Ishikawa (cell line): ENCODE data around the gene CAST.

Experiments used
- CEBPB ChIP-seq: IDR thresholded peaks from 2 replicates; pipeline ENCODE4 v1.6.1; 2012
- CREB1 ChIP-seq: IDR thresholded peaks from 2 replicates; pipeline ENCODE4 v1.6.1; 2012; ENCODE audit warnings: low read depth
- EGR1 ChIP-seq: IDR thresholded peaks from 2 replicates; pipeline ENCODE4 v1.6.1; 2012
- EP300 ChIP-seq: IDR thresholded peaks from 2 replicates; pipeline ENCODE4 v1.6.1; 2012; ENCODE audit warnings: borderline replicate concordance
- FOXM1 ChIP-seq: IDR thresholded peaks from 2 replicates; pipeline ENCODE4 v1.6.1; 2012; ENCODE audit warnings: low read depth, borderline replicate concordance
- NFIC ChIP-seq: IDR thresholded peaks from 2 replicates; pipeline ENCODE4 v1.6.1; 2012
- RAD21 ChIP-seq: IDR thresholded peaks from 2 replicates; pipeline ENCODE4 v1.6.1; 2012; ENCODE audit warnings: low read depth
- TAF1 ChIP-seq: IDR thresholded peaks from 2 replicates; pipeline ENCODE4 v1.6.1; 2012; ENCODE audit warnings: low read depth, mild to moderate bottlenecking
- TCF12 ChIP-seq: IDR thresholded peaks from 2 replicates; pipeline ENCODE4 v1.6.1; 2012; ENCODE audit warnings: low read depth
- TEAD4 ChIP-seq: IDR thresholded peaks from 2 replicates; pipeline ENCODE4 v1.6.1; 2012
- YY1 ChIP-seq: IDR thresholded peaks from 2 replicates; pipeline ENCODE4 v1.6.1; 2012; ENCODE audit warnings: low read depth
- ZBTB7A ChIP-seq: IDR thresholded peaks from 2 replicates; pipeline ENCODE4 v1.6.1; 2012; ENCODE audit warnings: low read depth
- TF ChIP-seq, protein P1 (sequence below): IDR thresholded peaks from 2 replicates; pipeline ENCODE4 v1.6.1; 2012; ENCODE audit warnings: low read depth, mild to moderate bottlenecking
- TF ChIP-seq, protein P2 (sequence below): IDR thresholded peaks from 2 replicates; pipeline ENCODE4 v1.6.1; 2012
- TF ChIP-seq, protein P3 (sequence below): IDR thresholded peaks from 2 replicates; pipeline ENCODE4 v1.6.1; 2012

CAST gene

DNA sequence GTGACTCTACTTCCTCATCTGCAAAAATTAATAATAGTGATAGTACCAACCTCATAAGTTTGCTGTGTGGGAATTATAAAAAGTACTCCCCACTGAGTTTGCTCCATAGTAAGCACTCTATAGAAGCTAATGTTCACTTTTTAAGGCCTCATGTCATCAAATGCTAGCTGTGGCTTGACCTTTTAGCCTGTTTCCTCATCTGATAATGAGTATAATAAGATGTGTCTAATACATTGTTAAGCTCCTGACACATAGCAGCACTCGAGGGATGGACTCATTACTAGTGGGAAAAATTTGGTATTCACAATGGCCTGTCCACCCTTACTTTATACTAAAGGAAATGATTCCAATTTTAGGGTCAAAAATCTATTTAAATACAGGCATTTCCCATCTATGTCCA lies 26.1 kb upstream of the CAST start:
- TF ChIP-seq, protein P1, sequence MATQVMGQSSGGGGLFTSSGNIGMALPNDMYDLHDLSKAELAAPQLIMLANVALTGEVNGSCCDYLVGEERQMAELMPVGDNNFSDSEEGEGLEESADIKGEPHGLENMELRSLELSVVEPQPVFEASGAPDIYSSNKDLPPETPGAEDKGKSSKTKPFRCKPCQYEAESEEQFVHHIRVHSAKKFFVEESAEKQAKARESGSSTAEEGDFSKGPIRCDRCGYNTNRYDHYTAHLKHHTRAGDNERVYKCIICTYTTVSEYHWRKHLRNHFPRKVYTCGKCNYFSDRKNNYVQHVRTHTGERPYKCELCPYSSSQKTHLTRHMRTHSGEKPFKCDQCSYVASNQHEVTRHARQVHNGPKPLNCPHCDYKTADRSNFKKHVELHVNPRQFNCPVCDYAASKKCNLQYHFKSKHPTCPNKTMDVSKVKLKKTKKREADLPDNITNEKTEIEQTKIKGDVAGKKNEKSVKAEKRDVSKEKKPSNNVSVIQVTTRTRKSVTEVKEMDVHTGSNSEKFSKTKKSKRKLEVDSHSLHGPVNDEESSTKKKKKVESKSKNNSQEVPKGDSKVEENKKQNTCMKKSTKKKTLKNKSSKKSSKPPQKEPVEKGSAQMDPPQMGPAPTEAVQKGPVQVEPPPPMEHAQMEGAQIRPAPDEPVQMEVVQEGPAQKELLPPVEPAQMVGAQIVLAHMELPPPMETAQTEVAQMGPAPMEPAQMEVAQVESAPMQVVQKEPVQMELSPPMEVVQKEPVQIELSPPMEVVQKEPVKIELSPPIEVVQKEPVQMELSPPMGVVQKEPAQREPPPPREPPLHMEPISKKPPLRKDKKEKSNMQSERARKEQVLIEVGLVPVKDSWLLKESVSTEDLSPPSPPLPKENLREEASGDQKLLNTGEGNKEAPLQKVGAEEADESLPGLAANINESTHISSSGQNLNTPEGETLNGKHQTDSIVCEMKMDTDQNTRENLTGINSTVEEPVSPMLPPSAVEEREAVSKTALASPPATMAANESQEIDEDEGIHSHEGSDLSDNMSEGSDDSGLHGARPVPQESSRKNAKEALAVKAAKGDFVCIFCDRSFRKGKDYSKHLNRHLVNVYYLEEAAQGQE: no peak
- TF ChIP-seq TEAD4 (no peak), YY1 (no peak), TCF12 (no peak), CEBPB (no peak), NFIC (no peak), CREB1 (no peak), TAF1 (no peak), RAD21 (no peak), EGR1 (no peak), EP300 (no peak), ZBTB7A (no peak), FOXM1 (no peak)
- TF ChIP-seq, protein P2, sequence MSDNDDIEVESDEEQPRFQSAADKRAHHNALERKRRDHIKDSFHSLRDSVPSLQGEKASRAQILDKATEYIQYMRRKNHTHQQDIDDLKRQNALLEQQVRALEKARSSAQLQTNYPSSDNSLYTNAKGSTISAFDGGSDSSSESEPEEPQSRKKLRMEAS: no peak
- TF ChIP-seq, protein P3, sequence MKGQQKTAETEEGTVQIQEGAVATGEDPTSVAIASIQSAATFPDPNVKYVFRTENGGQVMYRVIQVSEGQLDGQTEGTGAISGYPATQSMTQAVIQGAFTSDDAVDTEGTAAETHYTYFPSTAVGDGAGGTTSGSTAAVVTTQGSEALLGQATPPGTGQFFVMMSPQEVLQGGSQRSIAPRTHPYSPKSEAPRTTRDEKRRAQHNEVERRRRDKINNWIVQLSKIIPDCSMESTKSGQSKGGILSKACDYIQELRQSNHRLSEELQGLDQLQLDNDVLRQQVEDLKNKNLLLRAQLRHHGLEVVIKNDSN: no peak

DNA sequence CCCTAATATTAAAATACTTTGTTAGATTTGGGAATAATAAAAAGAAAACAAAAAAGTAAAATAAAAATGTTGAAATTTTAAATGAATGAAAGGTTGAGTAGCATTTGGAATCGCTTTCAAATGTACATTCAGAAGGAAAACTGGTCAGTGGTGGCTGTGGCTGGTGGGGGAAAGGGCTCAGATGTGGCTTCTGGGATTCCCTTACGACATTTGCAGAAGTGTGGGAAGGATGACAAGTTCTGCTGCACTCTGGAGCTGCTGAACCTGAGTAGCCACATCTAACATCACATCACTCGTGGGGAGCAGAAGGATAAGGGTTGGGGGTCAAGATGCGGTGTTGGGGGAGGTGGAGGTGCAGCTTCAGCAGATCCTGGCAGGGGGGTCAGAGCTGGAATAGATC lies 25.6 kb upstream of the CAST start:
- TF ChIP-seq YY1 (no peak), CREB1 (no peak), CEBPB (no peak), TAF1 (no peak), TCF12 (no peak), FOXM1 (no peak), RAD21 (no peak)
- TF ChIP-seq, protein P2: no peak
- TF ChIP-seq, protein P1: no peak
- TF ChIP-seq, protein P3: no peak

DNA sequence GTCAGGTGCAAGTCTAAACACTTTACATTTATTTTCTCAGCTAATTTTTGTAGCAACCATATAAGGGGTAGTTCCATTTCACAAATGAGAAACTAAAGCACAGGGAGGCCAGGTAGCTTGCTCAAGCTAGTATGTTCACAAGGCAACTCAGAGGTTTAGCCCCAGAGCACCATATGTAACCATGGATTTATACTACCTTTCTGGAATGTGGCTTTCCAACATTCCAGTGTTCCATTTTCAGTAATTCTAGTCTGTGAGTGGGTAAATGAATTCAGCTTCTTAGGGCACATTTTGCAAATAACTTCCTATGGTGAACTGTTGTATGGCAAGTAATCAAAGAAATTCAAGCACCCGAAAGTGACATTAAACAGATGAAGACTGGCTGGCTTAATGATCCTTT lies 25.0 kb upstream of the CAST start:
- TF ChIP-seq NFIC (peak; percentile 39; the same call in 1 of the 2 replicates), CEBPB (no peak), RAD21 (no peak), EP300 (peak; percentile 42; the same call in 1 of the 2 replicates), TCF12 (peak; percentile 53; the same call in 1 of the 2 replicates), FOXM1 (peak; percentile 34; the same call in 1 of the 2 replicates), ZBTB7A (no peak), TAF1 (no peak), YY1 (0 out of 2 replicates have a peak, but pooled peaks have one; percentile 53), TEAD4 (peak; percentile 96), CREB1 (no peak), EGR1 (no peak)
- TF ChIP-seq, protein P3: no peak
- TF ChIP-seq, protein P2: no peak
- TF ChIP-seq, protein P1: no peak

DNA sequence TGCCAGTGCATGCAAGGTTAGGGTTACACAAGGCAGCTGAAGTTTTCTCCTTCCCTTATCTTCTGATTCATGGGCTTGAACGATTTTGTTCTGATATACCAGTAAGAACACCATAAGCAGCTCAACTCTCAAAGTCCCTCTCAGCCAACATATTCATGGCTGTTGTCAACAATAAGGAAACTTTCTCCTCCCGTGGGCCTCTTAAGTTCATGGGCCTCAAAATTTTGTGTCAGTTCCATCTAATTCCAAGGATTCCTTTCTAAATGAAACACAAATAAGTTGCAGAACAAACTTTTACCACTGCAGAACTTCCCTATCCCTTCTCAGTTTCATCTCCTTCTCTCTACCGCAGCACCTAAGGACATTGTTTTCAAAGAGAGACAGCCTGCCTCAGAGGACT lies 23.6 kb upstream of the CAST start:
- no peak for TF ChIP-seq TEAD4
- no peak for TF ChIP-seq FOXM1
- TF ChIP-seq, protein P1: no peak
- no peak for TF ChIP-seq EP300
- TF ChIP-seq CEBPB: no peak
- TF ChIP-seq, protein P3: no peak
- no peak for TF ChIP-seq TAF1
- no peak for TF ChIP-seq RAD21
- no peak for TF ChIP-seq TCF12
- TF ChIP-seq CREB1: no peak
- no peak for TF ChIP-seq YY1
- TF ChIP-seq, protein P2: no peak
- no peak for TF ChIP-seq EGR1
- no peak for TF ChIP-seq NFIC
- no peak for TF ChIP-seq ZBTB7A
